Lower lobe of right lung (tissue), 2 donors: ENCODE data around the gene PKNOX2. TPM values are rescaled to one million over a fixed set of nuclear protein-coding genes. Genes with fewer than 3 reads are reported as not detected.

ENCODE experiments used
- ATAC-seq, 2 donors: fragments of 200-7000 bp; cut with Tn5 transposase; one replicate each; pipeline ENCODE4 v1.9.1; 2020 to 2022; ENCODE audit warnings: mild to moderate bottlenecking in 2 of 2, moderate library complexity in 2 of 2
- DNase-seq: peaks from one replicate; pipeline ENCODE4 v3.0.0-alpha.2; 2020
- H3K27ac ChIP-seq: fragments of 200-600 bp; one replicate; pipeline ENCODE4 v1.8.0; 2022
- H3K27me3 ChIP-seq: fragments of 200-600 bp; one replicate; pipeline ENCODE4 v1.8.0; 2022; ENCODE audit warnings: low read depth
- H3K36me3 ChIP-seq: fragments of 200-600 bp; one replicate; pipeline ENCODE4 v1.8.0; 2022; ENCODE audit warnings: mild to moderate bottlenecking
- H3K4me1 ChIP-seq: fragments of 200-600 bp; one replicate; pipeline ENCODE4 v1.8.0; 2022
- H3K4me3 ChIP-seq: fragments of 200-600 bp; one replicate; pipeline ENCODE4 v1.8.0; 2022; ENCODE audit warnings: mild to moderate bottlenecking
- H3K9me3 ChIP-seq: fragments of 200-600 bp; one replicate; pipeline ENCODE4 v1.8.0; 2022
- CTCF ChIP-seq: fragments of 200-600 bp; IDR thresholded peaks from one replicate; pipeline ENCODE4 v1.8.0; 2022; ENCODE audit warnings: antibody characterized with exemption, mild to moderate bottlenecking
- intact Hi-C: fragments of 100-400 bp; cut with DNase I; formaldehyde crosslinking; loops from one replicate; pipeline ENCODE4 v1.11.0; 2022
- total RNA-seq: library from RNA; stranded (reverse); fragmentation: NEBNext Ultra II Directional; extraction: Animal tissue kit (Norgen Biotek cat#: 25700); gene quantifications from one replicate; pipeline ENCODE4 v1.2.1, GENCODE V29; 2021
- donor health status: DM: no; HTN: yes; CAD: no; lungs with severe emphysema.

PKNOX2 gene
- total RNA-seq, 1 donor from 2014 or later = 14.4 TPM

GRCh38 chr11:125223901-125224361 is 59.4 kb downstream of the PKNOX2 start:
- H3K27ac ChIP-seq = no peak overlapping the region
- DNase-seq (no peak), ATAC-seq (no peak)
- TF ChIP-seq CTCF = no peak
- no peaks in the 10 kb centered on the region for H3K36me3 ChIP-seq
- H3K4me1 ChIP-seq = peaks cover 12% of the 10 kb centered on the region
- no peaks in the 10 kb centered on the region for H3K27me3 ChIP-seq
- intact Hi-C loops = no loop called here
- H3K4me3 ChIP-seq = no peak overlapping the region
- H3K9me3 ChIP-seq = no peaks in the 10 kb centered on the region

DNA sequence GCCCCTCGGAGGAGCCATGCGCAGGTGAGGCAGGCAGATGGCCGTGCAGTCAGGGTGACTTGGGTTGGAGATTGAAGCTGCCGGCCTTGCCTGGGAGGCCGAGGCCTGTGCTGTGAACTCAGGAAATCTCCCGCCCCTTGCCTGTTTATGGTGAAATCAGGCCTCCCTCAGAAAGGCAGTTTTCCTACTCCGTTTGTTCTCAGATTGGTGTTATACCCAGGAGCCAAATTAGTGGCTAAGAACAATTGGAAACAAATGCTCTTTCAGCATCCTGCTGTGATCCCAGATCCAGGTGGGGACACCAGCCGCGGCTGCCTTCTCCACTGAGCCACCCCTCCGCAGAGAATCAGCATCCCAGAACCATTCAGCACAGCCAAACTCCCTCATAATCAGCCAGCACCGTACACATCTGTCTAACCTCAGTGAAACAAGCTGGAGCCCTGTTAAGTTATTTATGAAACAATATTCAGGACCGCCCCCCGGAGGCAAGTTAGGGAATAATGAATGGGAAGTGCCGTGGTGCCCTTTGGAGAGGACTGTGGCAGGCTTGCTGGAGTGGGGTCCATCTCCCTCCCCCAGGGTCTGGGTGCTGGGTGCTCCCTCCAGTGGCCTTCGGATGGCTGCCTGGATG is 60.0 kb downstream of the PKNOX2 start:
- H3K27ac ChIP-seq = no peak overlapping the region
- no peaks in the 10 kb centered on the region for H3K27me3 ChIP-seq
- peaks cover 12% of the 10 kb centered on the region for H3K4me1 ChIP-seq
- no peak for TF ChIP-seq CTCF
- H3K9me3 ChIP-seq = no peaks in the 10 kb centered on the region
- intact Hi-C loops = no loop called here
- H3K36me3 ChIP-seq = no peaks in the 10 kb centered on the region
- DNase-seq (no peak), ATAC-seq (no peak)
- no peak overlapping the region for H3K4me3 ChIP-seq

- ATAC-seq (no peak), DNase-seq (no peak)
- TF ChIP-seq CTCF = no peak
- no peaks in the 10 kb centered on the region for H3K27me3 ChIP-seq
- H3K36me3 ChIP-seq = no peaks in the 10 kb centered on the region
- no peaks in the 10 kb centered on the region for H3K9me3 ChIP-seq
- no peak overlapping the region for H3K4me3 ChIP-seq
- H3K27ac ChIP-seq = no peak overlapping the region
- intact Hi-C loops = no loop called here
- H3K4me1 ChIP-seq = peaks cover 12% of the 10 kb centered on the region
Measured at GRCh38 chr11:125225401-125225800, 60.9 kb downstream of the PKNOX2 start.

- intact Hi-C loops = no loop called here
- Histone ChIP-seq H3K36me3 (no peaks in the 10 kb centered on the region), H3K27ac (no peak overlapping the region), H3K4me3 (no peak overlapping the region), H3K27me3 (no peaks in the 10 kb centered on the region), H3K9me3 (no peaks in the 10 kb centered on the region), H3K4me1 (peaks cover 12% of the 10 kb centered on the region)
- TF ChIP-seq CTCF = no peak
- ATAC-seq = no peak
- DNase-seq = no peak
Measured at GRCh38 chr11:125226031-125226430, 61.5 kb downstream of the PKNOX2 start.

DNA sequence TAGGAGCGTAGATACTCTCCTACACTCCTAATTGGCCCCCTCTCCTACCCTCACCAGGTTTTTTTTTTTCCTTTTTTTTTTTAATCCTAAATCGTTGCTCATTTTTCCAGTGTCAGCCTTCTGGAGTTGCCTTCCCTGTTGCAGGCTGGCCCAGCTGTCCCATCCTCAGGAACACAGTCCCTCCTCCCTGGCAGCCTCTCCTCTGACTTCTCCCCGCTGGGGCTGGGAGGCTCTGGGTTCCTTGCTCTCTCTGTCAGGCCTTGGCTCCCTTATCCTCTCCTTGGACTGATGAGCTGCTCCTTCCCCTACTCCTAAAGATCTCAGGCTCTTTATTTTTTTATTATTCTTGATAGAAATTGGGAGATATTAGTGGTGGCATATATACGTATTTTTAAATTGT is 62.2 kb downstream of the PKNOX2 start:
- TF ChIP-seq CTCF = no peak
- H3K27me3 ChIP-seq = no peaks in the 10 kb centered on the region
- H3K36me3 ChIP-seq = no peaks in the 10 kb centered on the region
- H3K4me1 ChIP-seq = peaks cover 12% of the 10 kb centered on the region
- H3K4me3 ChIP-seq = no peak overlapping the region
- H3K27ac ChIP-seq = no peak overlapping the region
- ATAC-seq (no peak), DNase-seq (no peak)
- H3K9me3 ChIP-seq = no peaks in the 10 kb centered on the region
- intact Hi-C loops = no loop called here
